H1 (cell line): ENCODE data around the gene KPNA1. TPM values are rescaled to one million over a fixed set of nuclear protein-coding genes. Genes with fewer than 3 reads are reported as not detected.

Source experiments
- CREB1 ChIP-seq: IDR thresholded peaks from 2 replicates; pipeline ENCODE4 v1.6.1; 2012; ENCODE audit warnings: inconsistent platforms
- SIN3A ChIP-seq, 2 experiments: IDR thresholded peaks in 1 of 2; conservative IDR thresholded peaks in 1 of 2; 2 replicates each; pipeline ENCODE4 v1.6.1; 2011 to 2012; ENCODE audit warnings: low read length in 2 of 2, improper control_type of control experiment in 1 of 2, low read depth in 1 of 2, mild to moderate bottlenecking in 1 of 2
- SIX5 ChIP-seq: IDR thresholded peaks from 2 replicates; pipeline ENCODE4 v1.6.1; 2011; ENCODE audit warnings: mild to moderate bottlenecking, low read depth, low read length
- SP2 ChIP-seq: IDR thresholded peaks from 2 replicates; pipeline ENCODE4 v1.6.1; 2012; ENCODE audit warnings: mild to moderate bottlenecking, low read length, inconsistent platforms
- ZNF274 ChIP-seq: IDR thresholded peaks from 2 replicates; pipeline ENCODE4 v1.7.0; 2012; ENCODE audit warnings: low read length, borderline replicate concordance; ENCODE audit errors: extremely low read depth
- polyA plus RNA-seq, 7 experiments: library from polyadenylated mRNA; depleted of rRNA in 3 of 7; stranded (reverse) in 5 of 7; unstranded in 2 of 7; fragments of >200 nt in 5 of 7; fragments of 200-250 nt in 2 of 7; gene quantifications; 1 replicate in 5 of 7; 2 replicates in 1 of 7; 4 replicates in 1 of 7; pipeline versions ENCODE4 v1.2.1 to v1.2.3, GENCODE V29; 2011 to 2013; ENCODE audit warnings: missing spikeins in 2 of 7, mixed read lengths in 2 of 7
- total RNA-seq: library from RNA; stranded (reverse); fragmentation: NEBNext Ultra II Directional; extraction: Animal tissue kit (Norgen Biotek cat#: 25700); gene quantifications from 2 replicates; pipeline ENCODE4 v1.2.1, GENCODE V29; 2021
- TF ChIP-seq, protein P1 (sequence below): fragments of 300-600 bp; sonication (generic); IDR thresholded peaks from 2 replicates; pipeline ENCODE4 v1.7.1; 2012; ENCODE audit warnings: low read length, moderate library complexity, mild to moderate bottlenecking, inconsistent platforms; ENCODE audit not compliant: insufficient replicate concordance

KPNA1 gene
- total and polyA plus RNA-seq, 2 of the 8 experiments (the other 6 are each of a cell fraction or from before 2014, with no cell fraction given), result 14.8 to 63.0 TPM

DNA sequence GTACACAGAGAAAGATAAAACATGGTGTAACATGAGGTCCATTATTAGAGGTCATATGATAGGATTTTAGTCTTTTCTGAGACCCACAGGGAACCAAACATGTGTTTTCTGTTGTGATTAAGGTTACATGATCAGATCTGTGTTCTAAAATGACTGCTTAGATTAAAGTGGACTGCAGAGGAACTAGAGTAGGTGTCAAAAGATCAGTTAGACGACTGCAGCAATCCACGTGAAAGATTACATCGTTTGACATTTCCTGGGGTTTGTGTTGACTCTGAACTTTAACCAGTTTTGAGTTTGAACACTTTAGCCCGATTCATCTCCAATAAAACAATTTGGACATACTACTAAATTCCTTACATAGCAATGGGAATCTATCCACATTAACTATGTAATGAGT lies 136.8 kb downstream of the KPNA1 start (continued):
- TF ChIP-seq SIN3A (conservative IDR thresholded peaks at IDR 0.05 in 1 of 2, IDR thresholded peaks at IDR 0.05 in 1 of 2; ENCODE audit: low read depth in 1 of 2, low read length in 2 of 2), result no peak
- TF ChIP-seq CREB1, result no peak
- TF ChIP-seq, protein P1, sequence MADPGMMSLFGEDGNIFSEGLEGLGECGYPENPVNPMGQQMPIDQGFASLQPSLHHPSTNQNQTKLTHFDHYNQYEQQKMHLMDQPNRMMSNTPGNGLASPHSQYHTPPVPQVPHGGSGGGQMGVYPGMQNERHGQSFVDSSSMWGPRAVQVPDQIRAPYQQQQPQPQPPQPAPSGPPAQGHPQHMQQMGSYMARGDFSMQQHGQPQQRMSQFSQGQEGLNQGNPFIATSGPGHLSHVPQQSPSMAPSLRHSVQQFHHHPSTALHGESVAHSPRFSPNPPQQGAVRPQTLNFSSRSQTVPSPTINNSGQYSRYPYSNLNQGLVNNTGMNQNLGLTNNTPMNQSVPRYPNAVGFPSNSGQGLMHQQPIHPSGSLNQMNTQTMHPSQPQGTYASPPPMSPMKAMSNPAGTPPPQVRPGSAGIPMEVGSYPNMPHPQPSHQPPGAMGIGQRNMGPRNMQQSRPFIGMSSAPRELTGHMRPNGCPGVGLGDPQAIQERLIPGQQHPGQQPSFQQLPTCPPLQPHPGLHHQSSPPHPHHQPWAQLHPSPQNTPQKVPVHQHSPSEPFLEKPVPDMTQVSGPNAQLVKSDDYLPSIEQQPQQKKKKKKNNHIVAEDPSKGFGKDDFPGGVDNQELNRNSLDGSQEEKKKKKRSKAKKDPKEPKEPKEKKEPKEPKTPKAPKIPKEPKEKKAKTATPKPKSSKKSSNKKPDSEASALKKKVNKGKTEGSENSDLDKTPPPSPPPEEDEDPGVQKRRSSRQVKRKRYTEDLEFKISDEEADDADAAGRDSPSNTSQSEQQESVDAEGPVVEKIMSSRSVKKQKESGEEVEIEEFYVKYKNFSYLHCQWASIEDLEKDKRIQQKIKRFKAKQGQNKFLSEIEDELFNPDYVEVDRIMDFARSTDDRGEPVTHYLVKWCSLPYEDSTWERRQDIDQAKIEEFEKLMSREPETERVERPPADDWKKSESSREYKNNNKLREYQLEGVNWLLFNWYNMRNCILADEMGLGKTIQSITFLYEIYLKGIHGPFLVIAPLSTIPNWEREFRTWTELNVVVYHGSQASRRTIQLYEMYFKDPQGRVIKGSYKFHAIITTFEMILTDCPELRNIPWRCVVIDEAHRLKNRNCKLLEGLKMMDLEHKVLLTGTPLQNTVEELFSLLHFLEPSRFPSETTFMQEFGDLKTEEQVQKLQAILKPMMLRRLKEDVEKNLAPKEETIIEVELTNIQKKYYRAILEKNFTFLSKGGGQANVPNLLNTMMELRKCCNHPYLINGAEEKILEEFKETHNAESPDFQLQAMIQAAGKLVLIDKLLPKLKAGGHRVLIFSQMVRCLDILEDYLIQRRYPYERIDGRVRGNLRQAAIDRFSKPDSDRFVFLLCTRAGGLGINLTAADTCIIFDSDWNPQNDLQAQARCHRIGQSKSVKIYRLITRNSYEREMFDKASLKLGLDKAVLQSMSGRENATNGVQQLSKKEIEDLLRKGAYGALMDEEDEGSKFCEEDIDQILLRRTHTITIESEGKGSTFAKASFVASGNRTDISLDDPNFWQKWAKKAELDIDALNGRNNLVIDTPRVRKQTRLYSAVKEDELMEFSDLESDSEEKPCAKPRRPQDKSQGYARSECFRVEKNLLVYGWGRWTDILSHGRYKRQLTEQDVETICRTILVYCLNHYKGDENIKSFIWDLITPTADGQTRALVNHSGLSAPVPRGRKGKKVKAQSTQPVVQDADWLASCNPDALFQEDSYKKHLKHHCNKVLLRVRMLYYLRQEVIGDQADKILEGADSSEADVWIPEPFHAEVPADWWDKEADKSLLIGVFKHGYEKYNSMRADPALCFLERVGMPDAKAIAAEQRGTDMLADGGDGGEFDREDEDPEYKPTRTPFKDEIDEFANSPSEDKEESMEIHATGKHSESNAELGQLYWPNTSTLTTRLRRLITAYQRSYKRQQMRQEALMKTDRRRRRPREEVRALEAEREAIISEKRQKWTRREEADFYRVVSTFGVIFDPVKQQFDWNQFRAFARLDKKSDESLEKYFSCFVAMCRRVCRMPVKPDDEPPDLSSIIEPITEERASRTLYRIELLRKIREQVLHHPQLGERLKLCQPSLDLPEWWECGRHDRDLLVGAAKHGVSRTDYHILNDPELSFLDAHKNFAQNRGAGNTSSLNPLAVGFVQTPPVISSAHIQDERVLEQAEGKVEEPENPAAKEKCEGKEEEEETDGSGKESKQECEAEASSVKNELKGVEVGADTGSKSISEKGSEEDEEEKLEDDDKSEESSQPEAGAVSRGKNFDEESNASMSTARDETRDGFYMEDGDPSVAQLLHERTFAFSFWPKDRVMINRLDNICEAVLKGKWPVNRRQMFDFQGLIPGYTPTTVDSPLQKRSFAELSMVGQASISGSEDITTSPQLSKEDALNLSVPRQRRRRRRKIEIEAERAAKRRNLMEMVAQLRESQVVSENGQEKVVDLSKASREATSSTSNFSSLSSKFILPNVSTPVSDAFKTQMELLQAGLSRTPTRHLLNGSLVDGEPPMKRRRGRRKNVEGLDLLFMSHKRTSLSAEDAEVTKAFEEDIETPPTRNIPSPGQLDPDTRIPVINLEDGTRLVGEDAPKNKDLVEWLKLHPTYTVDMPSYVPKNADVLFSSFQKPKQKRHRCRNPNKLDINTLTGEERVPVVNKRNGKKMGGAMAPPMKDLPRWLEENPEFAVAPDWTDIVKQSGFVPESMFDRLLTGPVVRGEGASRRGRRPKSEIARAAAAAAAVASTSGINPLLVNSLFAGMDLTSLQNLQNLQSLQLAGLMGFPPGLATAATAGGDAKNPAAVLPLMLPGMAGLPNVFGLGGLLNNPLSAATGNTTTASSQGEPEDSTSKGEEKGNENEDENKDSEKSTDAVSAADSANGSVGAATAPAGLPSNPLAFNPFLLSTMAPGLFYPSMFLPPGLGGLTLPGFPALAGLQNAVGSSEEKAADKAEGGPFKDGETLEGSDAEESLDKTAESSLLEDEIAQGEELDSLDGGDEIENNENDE, result no peak
- TF ChIP-seq SIX5, result no peak
- TF ChIP-seq SP2, result no peak
- no peak for TF ChIP-seq ZNF274
